ENCODE data around the gene COL4A6. TPM values are rescaled to one million over a fixed set of nuclear protein-coding genes. Genes with fewer than 3 reads are reported as not detected.

Gene COL4A6
- total and polyA plus RNA-seq, 2 experiments from 2014 or later = 4.0 to 12.9 TPM

GRCh38 chrX:108138814-108139702 is 299.2 kb downstream of the COL4A6 start:
- H3K36me3 ChIP-seq (replicated peaks; ENCODE audit: insufficient read depth, low read depth) = no peaks in the 10 kb centered on the region
- TF ChIP-seq EZH2phosphoT487 (IDR thresholded peaks at IDR 0.05; ENCODE audit: low read depth, severe bottlenecking, unreplicated experiment) (no peak), CTCF (IDR thresholded peaks at IDR 0.05; ENCODE audit: poor library complexity) (peak; percentile 18)
- WGBS (ENCODE audit: low lambda C conversion rate, missing lambda C conversion rate) = 66% methylated on average over 7 of the region's 7 CpGs

GRCh38 chrX:108134724-108135123 is 303.5 kb downstream of the COL4A6 start:
- Histone ChIP-seq H3K79me2 (no peaks in the 10 kb centered on the region), H3K4me3 (no peak overlapping the region), H3K4me1 (ENCODE audit: insufficient read depth) (no peaks in the 10 kb centered on the region), H3K36me3 (replicated peaks; ENCODE audit: insufficient read depth, low read depth) (no peaks in the 10 kb centered on the region), H3K4me2 (no peak overlapping the region), H3K27me3 (no peaks in the 10 kb centered on the region), H4K20me1 (ENCODE audit: insufficient read depth, poor library complexity, severe bottlenecking) (no peaks in the 10 kb centered on the region), H2AFZ (no peak overlapping the region), H3K9me3 (ENCODE audit: low read depth) (no peaks in the 10 kb centered on the region), H3K27ac (no peak overlapping the region), H3K9me2 (replicated peaks; ENCODE audit: insufficient read depth) (no peaks in the 10 kb centered on the region)
- WGBS (ENCODE audit: low lambda C conversion rate, missing lambda C conversion rate) = 56% methylated on average over 1 of the region's 1 CpG
- TF ChIP-seq EZH2phosphoT487 (IDR thresholded peaks at IDR 0.05; ENCODE audit: low read depth, severe bottlenecking, unreplicated experiment) (no peak), CTCF (IDR thresholded peaks at IDR 0.05; ENCODE audit: poor library complexity) (no peak), EZH2 (IDR thresholded peaks at IDR 0.05; ENCODE audit: borderline replicate concordance) (no peak)
- no peak for DNase-seq (ENCODE audit: low spot score)

More at GRCh38 chrX:108138814-108139702, 299.2 kb downstream of the COL4A6 start:
- no peak for DNase-seq (ENCODE audit: low spot score)
- Histone ChIP-seq H3K9me2 (replicated peaks; ENCODE audit: insufficient read depth) (no peaks in the 10 kb centered on the region), H3K79me2 (no peaks in the 10 kb centered on the region), H4K20me1 (ENCODE audit: insufficient read depth, poor library complexity, severe bottlenecking) (no peaks in the 10 kb centered on the region), H3K9me3 (ENCODE audit: low read depth) (no peaks in the 10 kb centered on the region), H3K4me2 (no peak overlapping the region), H3K27me3 (no peaks in the 10 kb centered on the region), H3K27ac (no peak overlapping the region), H3K4me3 (no peak overlapping the region), H2AFZ (no peak overlapping the region), H3K4me1 (ENCODE audit: insufficient read depth) (no peaks in the 10 kb centered on the region)

GRCh38 chrX:108132876-108133275 is 305.3 kb downstream of the COL4A6 start:
- no peak overlapping the region for H3K4me2 ChIP-seq
- no peaks in the 10 kb centered on the region for H3K27me3 ChIP-seq
- no peak overlapping the region for H3K4me3 ChIP-seq
- H3K9me2 ChIP-seq (replicated peaks; ENCODE audit: insufficient read depth) = no peaks in the 10 kb centered on the region
- H3K9me3 ChIP-seq (ENCODE audit: low read depth) = no peaks in the 10 kb centered on the region
- no peaks in the 10 kb centered on the region for H3K4me1 ChIP-seq (ENCODE audit: insufficient read depth)
- no peaks in the 10 kb centered on the region for H3K36me3 ChIP-seq (replicated peaks; ENCODE audit: insufficient read depth, low read depth)
- 87% methylated on average over 2 of the region's 2 CpGs for WGBS (ENCODE audit: low lambda C conversion rate, missing lambda C conversion rate)
- H3K79me2 ChIP-seq = no peaks in the 10 kb centered on the region
- TF ChIP-seq CTCF (IDR thresholded peaks at IDR 0.05; ENCODE audit: poor library complexity) = no peak
- TF ChIP-seq EZH2phosphoT487 (IDR thresholded peaks at IDR 0.05; ENCODE audit: low read depth, severe bottlenecking, unreplicated experiment) = no peak
- TF ChIP-seq EZH2 (IDR thresholded peaks at IDR 0.05; ENCODE audit: borderline replicate concordance) = no peak
- H2AFZ ChIP-seq = no peak overlapping the region
- no peak for DNase-seq (ENCODE audit: low spot score)
- H3K27ac ChIP-seq = no peak overlapping the region
- H4K20me1 ChIP-seq (ENCODE audit: insufficient read depth, poor library complexity, severe bottlenecking) = no peaks in the 10 kb centered on the region

All from hepatocyte (in vitro differentiated cells).